ENCODE data around the gene CXCL9.

The CXCL9 gene

GRCh38 chr4:75953509-75953908, 53.8 kb downstream of the CXCL9 start:
- no peak for DNase-seq
